Mesothelial cell of epicardium (in vitro differentiated cells): Measurements from ENCODE around the gene USP47. TPM values are rescaled to one million over a fixed set of nuclear protein-coding genes. Genes with fewer than 3 reads are reported as not detected.

Experiments used
- DNase-seq, 2 experiments: peaks; one replicate each; pipeline ENCODE4 v3.0.0; 2021; ENCODE audit warnings: low spot score in 2 of 2; ENCODE audit not compliant: unreplicated experiment in 2 of 2
- H3K27ac Mint-ChIP-seq: 2 replicates; pipeline ENCODE4 v1.8.0; 2021; ENCODE audit warnings: mixed read lengths
- H3K27me3 Mint-ChIP-seq: 2 replicates; pipeline ENCODE4 v1.8.0; 2021; ENCODE audit warnings: low read depth, mixed read lengths
- H3K36me3 Mint-ChIP-seq: 2 replicates; pipeline ENCODE4 v1.8.0; 2021; ENCODE audit warnings: mixed read lengths
- H3K4me1 Mint-ChIP-seq: 2 replicates; pipeline ENCODE4 v1.8.0; 2021; ENCODE audit warnings: mixed read lengths
- H3K4me3 Mint-ChIP-seq: 2 replicates; pipeline ENCODE4 v1.8.0; 2021; ENCODE audit warnings: mild to moderate bottlenecking, moderate library complexity, mixed read lengths
- H3K9me3 Mint-ChIP-seq: 2 replicates; pipeline ENCODE4 v1.8.0; 2021; ENCODE audit warnings: mixed read lengths
- CTCF ChIP-seq: fragments of 200-600 bp; sonication (generic); IDR thresholded peaks from one replicate; pipeline ENCODE4 v1.5.0; 2021; ENCODE audit warnings: antibody characterized with exemption; ENCODE audit not compliant: unreplicated experiment
- total RNA-seq: library from RNA; stranded (reverse); gene quantifications from 3 replicates; pipeline ENCODE4 v1.2.1, GENCODE V29; 2021

Gene USP47
- total RNA-seq, 1 donor from 2014 or later: 68.1 TPM

GRCh38 chr11:11949482-11949881 is 107.7 kb downstream of the USP47 start:
- no peak for DNase-seq
- Mint-ChIP-seq H3K27me3 (no peaks in the 10 kb centered on the region), H3K4me3 (no peak overlapping the region), H3K9me3 (no peaks in the 10 kb centered on the region), H3K36me3 (peaks cover 56% of the 10 kb centered on the region), H3K4me1 (no peaks in the 10 kb centered on the region), H3K27ac (no peak overlapping the region)
- no peak for TF ChIP-seq CTCF

GRCh38 chr11:11952036-11952435 is 110.3 kb downstream of the USP47 start:
- H3K36me3 Mint-ChIP-seq: peaks cover 62% of the 10 kb centered on the region

DNA sequence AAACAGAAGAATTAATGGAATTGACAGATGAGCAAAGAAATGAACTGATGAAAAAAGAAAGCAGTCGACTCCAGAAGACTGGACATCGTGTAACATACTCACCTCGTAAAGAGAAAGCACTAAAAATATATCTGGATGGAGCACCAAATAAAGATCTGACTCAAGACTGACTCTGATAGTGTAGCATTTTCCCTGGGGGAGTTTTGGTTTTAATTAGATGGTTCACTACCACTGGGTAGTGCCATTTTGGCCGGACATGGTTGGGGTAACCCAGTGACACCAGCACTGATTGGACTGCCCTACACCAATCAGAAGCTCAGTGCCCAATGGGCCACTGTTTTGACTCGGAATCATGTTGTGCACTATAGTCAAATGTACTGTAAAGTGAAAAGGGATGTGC is 114.2 kb downstream of the USP47 start:
- no peaks in the 10 kb centered on the region for H3K4me1 Mint-ChIP-seq
- TF ChIP-seq CTCF: no peak
- peaks cover 49% of the 10 kb centered on the region for H3K36me3 Mint-ChIP-seq
- no peak overlapping the region for H3K27ac Mint-ChIP-seq
- DNase-seq: no peak
- no peaks in the 10 kb centered on the region for H3K27me3 Mint-ChIP-seq
- no peaks in the 10 kb centered on the region for H3K9me3 Mint-ChIP-seq
- no peak overlapping the region for H3K4me3 Mint-ChIP-seq

More at GRCh38 chr11:11952036-11952435, 110.3 kb downstream of the USP47 start:
- no peak overlapping the region for H3K27ac Mint-ChIP-seq
- no peak for DNase-seq
- H3K27me3 Mint-ChIP-seq: no peaks in the 10 kb centered on the region
- no peak overlapping the region for H3K4me3 Mint-ChIP-seq
- H3K9me3 Mint-ChIP-seq: no peaks in the 10 kb centered on the region
- no peaks in the 10 kb centered on the region for H3K4me1 Mint-ChIP-seq
- no peak for TF ChIP-seq CTCF

- peaks cover 35% of the 10 kb centered on the region for H3K36me3 Mint-ChIP-seq
- H3K27me3 Mint-ChIP-seq: no peaks in the 10 kb centered on the region
- no peak overlapping the region for H3K4me3 Mint-ChIP-seq
- TF ChIP-seq CTCF: no peak
- no peak for DNase-seq
- H3K27ac Mint-ChIP-seq: no peak overlapping the region
- no peaks in the 10 kb centered on the region for H3K4me1 Mint-ChIP-seq
- peaks cover 6% of the 10 kb centered on the region for H3K9me3 Mint-ChIP-seq
Observed at GRCh38 chr11:11958403-11959231, 116.8 kb downstream of the USP47 start.

- DNase-seq: no peak
- H3K4me1 Mint-ChIP-seq: no peaks in the 10 kb centered on the region
- H3K9me3 Mint-ChIP-seq: peaks cover 6% of the 10 kb centered on the region
- peaks cover 32% of the 10 kb centered on the region for H3K36me3 Mint-ChIP-seq
- no peak overlapping the region for H3K4me3 Mint-ChIP-seq
- TF ChIP-seq CTCF: no peak
- H3K27ac Mint-ChIP-seq: no peak overlapping the region
- no peaks in the 10 kb centered on the region for H3K27me3 Mint-ChIP-seq
Observed at GRCh38 chr11:11959601-11960000, 117.8 kb downstream of the USP47 start.

DNA sequence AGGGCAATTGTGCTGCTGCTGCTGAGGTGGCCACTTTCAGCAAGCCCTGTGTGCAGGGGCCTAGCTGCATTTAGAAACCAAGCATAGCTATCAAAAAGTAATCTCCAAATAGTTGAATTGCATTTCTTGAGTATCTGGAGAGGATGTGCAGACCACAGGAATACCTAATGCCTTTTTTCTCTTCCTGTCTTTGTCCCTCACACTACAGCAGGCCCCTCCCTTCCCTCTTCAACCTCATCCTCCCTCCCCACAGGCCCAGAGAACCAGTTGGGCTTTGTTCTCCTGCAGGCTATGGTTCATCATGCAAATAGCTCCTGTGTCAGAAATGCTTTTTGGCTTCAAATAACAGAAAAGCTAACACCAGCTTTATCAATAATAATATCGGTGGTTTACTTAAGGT is 118.9 kb downstream of the USP47 start:
- H3K36me3 Mint-ChIP-seq: peaks cover 27% of the 10 kb centered on the region

More for the DNA sequence above, 118.9 kb downstream of the USP47 start:
- DNase-seq: no peak
- Mint-ChIP-seq H3K27ac (no peak overlapping the region), H3K4me1 (no peaks in the 10 kb centered on the region), H3K4me3 (no peak overlapping the region), H3K27me3 (no peaks in the 10 kb centered on the region), H3K9me3 (peaks cover 6% of the 10 kb centered on the region)
- no peak for TF ChIP-seq CTCF
